Activated CD4-positive, alpha-beta memory T cell treated with anti-CD3 and anti-CD28 coated beads for 36 hours (primary cell): ENCODE data around the gene ITM2C. TPM values are rescaled to one million over a fixed set of nuclear protein-coding genes. Genes with fewer than 3 reads are reported as not detected.

Experiments used
- CTCF ChIA-PET: fragments of 350-600 bp; sonication (Branson Sonifier 250); formaldehyde crosslinking; loops from one replicate; lab custom pipeline; 2021; ENCODE audit warnings: antibody characterized with exemption, inconsistent platforms; lab: Charles Lee
- POLR2A ChIA-PET: fragments of 350-600 bp; sonication (Branson Sonifier 250); formaldehyde crosslinking; loops from one replicate; lab custom pipeline; 2021; ENCODE audit warnings: antibody characterized with exemption; lab: Charles Lee
- DNase-seq: peaks from one replicate; pipeline ENCODE4 v3.0.0-alpha.2; 2020
- H3K27ac Mint-ChIP-seq: one replicate; pipeline ENCODE4 v1.8.0; 2021; ENCODE audit warnings: mixed read lengths
- H3K27me3 Mint-ChIP-seq: one replicate; pipeline ENCODE4 v1.8.0; 2021; ENCODE audit warnings: mixed read lengths
- H3K36me3 Mint-ChIP-seq: one replicate; pipeline ENCODE4 v1.8.0; 2021; ENCODE audit warnings: mixed read lengths
- H3K4me1 Mint-ChIP-seq: one replicate; pipeline ENCODE4 v1.8.0; 2021; ENCODE audit warnings: low read depth, mixed read lengths
- H3K4me3 Mint-ChIP-seq: one replicate; pipeline ENCODE4 v1.8.0; 2021; ENCODE audit warnings: mild to moderate bottlenecking, mixed read lengths
- H3K9me3 Mint-ChIP-seq: one replicate; pipeline ENCODE4 v1.8.0; 2021; ENCODE audit warnings: mixed read lengths
- intact Hi-C: fragments of 100-400 bp; cut with micrococcal nuclease; formaldehyde crosslinking; loops from one replicate; pipeline ENCODE4 v1.15.1; 2023
- total RNA-seq, 2 experiments: library from RNA; stranded (reverse); gene quantifications; one replicate each; pipeline ENCODE4 v1.2.3, GENCODE V29; 2021

The ITM2C gene
- total RNA-seq, 2 experiments from 2014 or later, result 19.5 to 23.0 TPM

- Mint-ChIP-seq H3K27me3 (peaks cover 11% of the 10 kb centered on the region), H3K4me1 (peaks cover 11% of the 10 kb centered on the region), H3K4me3 (no peak overlapping the region), H3K27ac (no peak overlapping the region), H3K36me3 (no peaks in the 10 kb centered on the region), H3K9me3 (no peaks in the 10 kb centered on the region)
- intact Hi-C loops, result no loop called here
- ChIA-PET CTCF (no interaction called here), POLR2A (no interaction called here)
- no peak for DNase-seq
These were observed 21.9 kb downstream of the ITM2C start for GRCh38 chr2:230886671-230887071.

- H3K9me3 Mint-ChIP-seq, result no peaks in the 10 kb centered on the region
- no peaks in the 10 kb centered on the region for H3K36me3 Mint-ChIP-seq
- no peak overlapping the region for H3K27ac Mint-ChIP-seq
- peaks cover 11% of the 10 kb centered on the region for H3K4me1 Mint-ChIP-seq
- CTCF ChIA-PET, result no interaction called here
- DNase-seq, result no peak
- POLR2A ChIA-PET, result no interaction called here
- intact Hi-C loops, result no loop called here
- peaks cover 11% of the 10 kb centered on the region for H3K27me3 Mint-ChIP-seq
- no peak overlapping the region for H3K4me3 Mint-ChIP-seq
These were observed 22.6 kb downstream of the ITM2C start for GRCh38 chr2:230887342-230887741.

DNA sequence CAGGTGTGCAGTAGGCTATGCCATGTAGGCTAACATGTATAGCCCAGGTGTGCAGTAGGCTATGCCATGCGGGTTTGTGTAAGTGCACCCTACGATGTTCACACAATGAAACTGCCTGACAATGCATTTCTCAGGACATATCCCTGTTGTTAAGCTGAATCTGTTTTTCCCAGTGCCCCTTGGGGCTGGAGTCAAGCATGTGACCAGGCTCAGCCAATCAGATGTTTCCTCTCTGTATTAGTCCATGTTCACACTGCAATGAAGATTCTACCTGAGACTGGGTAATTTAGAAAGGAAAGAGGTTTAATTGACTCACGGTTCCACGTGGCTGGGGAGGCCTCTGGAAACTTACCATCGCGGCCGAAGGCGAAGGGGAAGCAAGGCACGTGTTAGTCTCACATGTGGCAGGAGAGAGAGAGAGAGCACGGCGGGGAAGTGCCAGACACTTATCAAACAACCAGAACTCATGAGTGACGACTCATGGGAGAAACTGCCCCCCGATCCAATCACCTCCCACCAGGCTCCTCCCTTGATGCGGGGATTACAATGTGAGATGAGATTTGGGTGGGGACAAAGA lies 24.2 kb downstream of the ITM2C start:
- no peak for DNase-seq
- Mint-ChIP-seq H3K4me3 (no peak overlapping the region), H3K36me3 (no peaks in the 10 kb centered on the region), H3K9me3 (no peaks in the 10 kb centered on the region), H3K27ac (no peak overlapping the region), H3K4me1 (peaks cover 4% of the 10 kb centered on the region), H3K27me3 (peaks cover 18% of the 10 kb centered on the region)
- intact Hi-C loops, result no loop called here
- ChIA-PET CTCF (no interaction called here), POLR2A (no interaction called here)

- no peaks in the 10 kb centered on the region for H3K9me3 Mint-ChIP-seq
- POLR2A ChIA-PET, result no interaction called here
- CTCF ChIA-PET, result interaction anchor here (0.9 kb wide), 1 partner anchor 12 kb away, joined by 3 read pairs; no protein-coding TSS in a partner anchor
- H3K4me1 Mint-ChIP-seq, result peaks cover 4% of the 10 kb centered on the region
- no peak for DNase-seq
- no peak overlapping the region for H3K27ac Mint-ChIP-seq
- no peak overlapping the region for H3K4me3 Mint-ChIP-seq
- peaks cover 18% of the 10 kb centered on the region for H3K27me3 Mint-ChIP-seq
- intact Hi-C loops, result no loop called here
- no peaks in the 10 kb centered on the region for H3K36me3 Mint-ChIP-seq
These were observed 25.3 kb downstream of the ITM2C start for GRCh38 chr2:230889911-230890601.

DNA sequence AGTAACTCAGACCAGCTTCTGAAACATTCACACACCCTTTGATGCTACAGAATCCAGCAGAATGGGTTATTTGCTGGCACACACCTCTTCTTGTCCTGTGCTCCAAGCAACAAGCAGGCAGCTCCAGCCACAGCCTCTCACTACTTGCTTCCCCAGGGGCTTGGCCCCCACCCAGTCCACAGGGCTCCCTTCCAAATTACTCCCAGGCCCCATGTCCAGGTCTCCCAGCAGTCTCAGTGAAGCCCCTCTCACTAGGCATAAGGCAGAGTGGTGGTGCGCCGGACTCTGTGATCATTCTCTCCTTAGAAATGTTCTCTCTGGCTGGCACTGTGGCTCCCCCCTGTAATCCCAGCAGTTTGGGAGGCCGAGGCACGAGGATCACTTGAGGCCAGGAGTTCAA lies 25.9 kb downstream of the ITM2C start:
- DNase-seq, result no peak
- peaks cover 4% of the 10 kb centered on the region for H3K4me1 Mint-ChIP-seq
- POLR2A ChIA-PET, result no interaction called here
- intact Hi-C loops, result no loop called here
- peaks cover 18% of the 10 kb centered on the region for H3K27me3 Mint-ChIP-seq
- CTCF ChIA-PET, result interaction anchor here (0.9 kb wide), 1 partner anchor 11 kb away, joined by 3 read pairs; no protein-coding TSS in a partner anchor
- no peaks in the 10 kb centered on the region for H3K36me3 Mint-ChIP-seq
- no peak overlapping the region for H3K27ac Mint-ChIP-seq
- no peaks in the 10 kb centered on the region for H3K9me3 Mint-ChIP-seq
- no peak overlapping the region for H3K4me3 Mint-ChIP-seq

DNA sequence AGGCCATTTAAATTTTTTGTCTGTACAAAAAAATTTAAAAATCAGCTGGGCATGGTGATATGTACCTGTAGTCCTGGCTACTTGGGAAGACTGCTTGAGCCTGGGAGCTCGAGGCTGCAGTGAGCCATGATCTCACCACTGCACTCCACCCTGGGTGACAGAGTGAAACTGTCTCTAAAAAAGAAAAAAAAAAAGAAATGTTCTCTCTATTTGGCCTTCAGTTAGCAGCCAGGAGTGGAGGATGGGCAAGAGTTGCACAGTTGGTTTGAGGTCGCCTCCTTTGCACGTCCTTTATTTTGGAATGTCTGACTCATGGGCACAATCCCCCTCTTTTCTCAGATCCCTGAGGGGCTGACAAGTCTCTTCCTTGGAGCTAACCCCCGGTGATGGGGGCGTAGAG lies 26.3 kb downstream of the ITM2C start:
- intact Hi-C loops, result no loop called here
- no peak overlapping the region for H3K27ac Mint-ChIP-seq
- no peak for DNase-seq
- ChIA-PET POLR2A (interaction anchor here (0.7 kb wide), 1 partner anchor 176 kb away, joined by 6 read pairs; no protein-coding TSS in a partner anchor), CTCF (interaction anchor here (0.9 kb wide), 1 partner anchor 11 kb away, joined by 3 read pairs; no protein-coding TSS in a partner anchor)
- H3K4me3 Mint-ChIP-seq, result no peak overlapping the region
- peaks cover 18% of the 10 kb centered on the region for H3K27me3 Mint-ChIP-seq
- H3K36me3 Mint-ChIP-seq, result no peaks in the 10 kb centered on the region
- peaks cover 4% of the 10 kb centered on the region for H3K4me1 Mint-ChIP-seq
- no peaks in the 10 kb centered on the region for H3K9me3 Mint-ChIP-seq

DNA sequence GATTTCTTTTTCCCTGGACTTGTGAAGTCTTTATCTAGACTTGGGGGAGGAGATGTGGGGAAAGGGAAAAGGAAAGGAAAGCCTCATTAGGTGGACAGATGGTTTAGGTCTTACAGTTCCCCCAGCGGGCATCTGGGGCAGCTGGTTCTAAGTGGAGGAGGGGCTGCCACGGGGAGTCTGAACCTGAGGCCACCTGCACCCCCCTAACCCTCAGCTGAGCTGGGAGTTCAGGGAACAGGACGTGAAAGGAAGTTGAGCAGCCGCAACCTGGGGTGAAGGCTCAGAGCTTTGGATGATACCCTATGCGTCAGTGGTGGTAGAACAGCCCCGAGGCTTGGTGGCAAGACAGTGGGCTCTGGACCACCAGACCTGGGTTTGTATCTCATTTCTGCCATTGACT lies 26.8 kb downstream of the ITM2C start:
- no peak overlapping the region for H3K4me3 Mint-ChIP-seq
- peaks cover 19% of the 10 kb centered on the region for H3K27me3 Mint-ChIP-seq
- H3K27ac Mint-ChIP-seq, result no peak overlapping the region
- H3K9me3 Mint-ChIP-seq, result no peaks in the 10 kb centered on the region
- DNase-seq, result no peak
- intact Hi-C loops, result no loop called here
- ChIA-PET CTCF (no interaction called here), POLR2A (interaction anchor here (0.7 kb wide), 1 partner anchor 176 kb away, joined by 6 read pairs; no protein-coding TSS in a partner anchor)
- H3K4me1 Mint-ChIP-seq, result peaks cover 4% of the 10 kb centered on the region
- no peaks in the 10 kb centered on the region for H3K36me3 Mint-ChIP-seq

GRCh38 chr2:230893338-230893737 lies 28.6 kb downstream of the ITM2C start:
- Mint-ChIP-seq H3K9me3 (no peaks in the 10 kb centered on the region), H3K27ac (no peak overlapping the region), H3K4me1 (peaks cover 4% of the 10 kb centered on the region), H3K4me3 (no peak overlapping the region), H3K27me3 (peaks cover 31% of the 10 kb centered on the region), H3K36me3 (no peaks in the 10 kb centered on the region)
- CTCF ChIA-PET, result interaction anchor here (0.7 to 18.4 kb wide), 3 partner anchors 43 to 92 kb away, joined by 3 to 313 read pairs (median 3); no protein-coding TSS in a partner anchor
- POLR2A ChIA-PET, result no interaction called here
- intact Hi-C loops, result no loop called here
- DNase-seq, result no peak

GRCh38 chr2:230893841-230894781 lies 29.4 kb downstream of the ITM2C start:
- ChIA-PET POLR2A (no interaction called here), CTCF (interaction anchor here (0.7 to 18.4 kb wide), 3 partner anchors 44 to 91 kb away, joined by 3 to 313 read pairs (median 3); no protein-coding TSS in a partner anchor)
- Mint-ChIP-seq H3K4me1 (peaks cover 4% of the 10 kb centered on the region), H3K27ac (no peak overlapping the region), H3K9me3 (no peaks in the 10 kb centered on the region), H3K27me3 (peaks cover 31% of the 10 kb centered on the region), H3K4me3 (no peak overlapping the region), H3K36me3 (no peaks in the 10 kb centered on the region)
- intact Hi-C loops, result no loop called here
- no peak for DNase-seq

DNA sequence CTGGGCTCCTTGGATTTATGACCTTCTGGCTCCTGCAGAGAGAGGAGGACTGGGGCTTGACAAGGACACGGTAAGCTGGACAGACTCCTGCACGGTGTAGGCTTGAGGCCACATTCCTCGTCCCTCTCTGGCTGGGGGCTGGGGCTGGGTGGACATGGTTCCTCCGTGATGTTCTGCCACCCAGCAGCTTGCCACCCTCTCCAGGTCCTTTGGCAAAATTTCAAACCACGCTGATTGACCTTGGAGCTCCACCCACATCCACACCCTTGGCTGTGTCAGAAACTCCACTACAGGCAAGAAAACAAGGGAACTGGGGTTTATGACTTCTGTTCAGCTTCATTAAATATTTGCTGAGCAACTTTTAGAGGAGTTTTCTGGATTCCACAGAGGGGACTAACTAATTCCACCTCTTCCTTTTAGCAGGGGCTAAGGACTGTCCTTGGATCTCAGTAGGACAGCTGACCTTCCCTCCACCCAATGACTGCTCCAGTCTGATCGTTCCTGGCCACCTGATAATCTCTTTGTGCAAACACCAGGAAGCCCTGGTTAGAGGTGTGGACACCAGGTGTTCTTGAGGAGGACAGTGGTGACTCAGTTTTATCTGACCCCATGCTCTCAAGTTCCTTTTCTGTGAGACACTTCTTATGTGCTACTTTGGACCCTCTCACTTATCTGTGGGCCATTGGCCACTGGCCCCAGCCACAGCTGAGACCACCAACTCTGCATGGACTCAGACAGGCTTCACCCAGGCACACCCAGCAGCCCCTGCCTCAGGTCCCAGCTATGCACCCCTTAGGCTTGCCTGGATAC lies 31.0 kb downstream of the ITM2C start:
- no peak overlapping the region for H3K27ac Mint-ChIP-seq

More for the DNA sequence above, 31.0 kb downstream of the ITM2C start:
- ChIA-PET CTCF (interaction anchor here (1.8 to 18.4 kb wide), 2 partner anchors 29 to 90 kb away, joined by 6 to 313 read pairs; partner anchors contain the start of gene GPR55), POLR2A (no interaction called here)
- intact Hi-C loops, result no loop called here
- no peak for DNase-seq
- H3K4me3 Mint-ChIP-seq, result no peak overlapping the region
- H3K27me3 Mint-ChIP-seq, result peaks cover 31% of the 10 kb centered on the region
- peaks cover 17% of the 10 kb centered on the region for H3K4me1 Mint-ChIP-seq
- H3K9me3 Mint-ChIP-seq, result no peaks in the 10 kb centered on the region
- no peaks in the 10 kb centered on the region for H3K36me3 Mint-ChIP-seq
